Measurements from ENCODE around the gene APP.

GRCh38 chr21:26159869-26160268 is 10.7 kb downstream of the APP start:
- TF ChIP-seq EZH2 (IDR thresholded peaks at IDR 0.05; ENCODE audit: borderline replicate concordance, low read length) (no peak), CTCF (IDR thresholded peaks at IDR 0.05; ENCODE audit: low read length) (no peak)
